ENCODE data around the gene MAP3K21. TPM values are rescaled to one million over a fixed set of nuclear protein-coding genes. Genes with fewer than 3 reads are reported as not detected.
A peak's percentile ranks its signal among the peaks of the same experiment; 100 is the strongest.

The MAP3K21 gene
- total RNA-seq, 1 experiment from 2014 or later: 24.2 TPM

GRCh38 chr1:233406994-233407631, 79.6 kb downstream of the MAP3K21 start:
- TF ChIP-seq CTCF (IDR thresholded peaks at IDR 0.05; ENCODE audit: unreplicated experiment): no peak
- no peak overlapping the region for H3K4me3 Mint-ChIP-seq (ENCODE audit: unreplicated experiment)
- intact Hi-C loops (cut with micrococcal nuclease): no loop called here
- no peaks in the 10 kb centered on the region for H3K36me3 Mint-ChIP-seq (ENCODE audit: insufficient read depth, unreplicated experiment)
- DNase-seq (ENCODE audit: unreplicated experiment): no peak
- H3K9me3 Mint-ChIP-seq (ENCODE audit: unreplicated experiment): peaks cover 20% of the 10 kb centered on the region
- ChIA-PET POLR2A (interaction anchor here (0.7 to 1.2 kb wide), 3 partner anchors 20 to 1028 kb away, joined by 3 read pairs; no protein-coding TSS in a partner anchor), CTCF (interaction anchor here (0.5 to 2.1 kb wide), 8 partner anchors 8 to 704 kb away, joined by 3 to 11 read pairs (median 5); no protein-coding TSS in a partner anchor)
- no peaks in the 10 kb centered on the region for H3K27me3 Mint-ChIP-seq (ENCODE audit: insufficient read depth, unreplicated experiment)
- no TSS peak for BruUV-seq (replicated peaks)
- peaks cover 6% of the 10 kb centered on the region for H3K4me1 Mint-ChIP-seq (ENCODE audit: insufficient read depth, unreplicated experiment)
- no peak overlapping the region for H3K27ac Mint-ChIP-seq (ENCODE audit: low read depth, unreplicated experiment)

GRCh38 chr1:233409540-233409939, 82.0 kb downstream of the MAP3K21 start:
- POLR2A ChIA-PET: interaction anchor here (0.6 to 1.3 kb wide), 2 partner anchors 23 to 1879 kb away, joined by 4 to 5 read pairs; no protein-coding TSS in a partner anchor
- Mint-ChIP-seq H3K36me3 (ENCODE audit: insufficient read depth, unreplicated experiment) (no peaks in the 10 kb centered on the region), H3K27ac (ENCODE audit: low read depth, unreplicated experiment) (no peak overlapping the region), H3K4me1 (ENCODE audit: insufficient read depth, unreplicated experiment) (peaks cover 10% of the 10 kb centered on the region), H3K4me3 (ENCODE audit: unreplicated experiment) (no peak overlapping the region), H3K27me3 (ENCODE audit: insufficient read depth, unreplicated experiment) (no peaks in the 10 kb centered on the region), H3K9me3 (ENCODE audit: unreplicated experiment) (peaks cover 14% of the 10 kb centered on the region)
- CTCF ChIA-PET: interaction anchor here (0.7 to 5.1 kb wide), 7 partner anchors 14 to 555 kb away, joined by 3 to 19 read pairs (median 4); no protein-coding TSS in a partner anchor
- no peak for DNase-seq (ENCODE audit: unreplicated experiment)
- BruUV-seq (replicated peaks): no TSS peak
- intact Hi-C loops (cut with micrococcal nuclease): no loop called here
- TF ChIP-seq CTCF (IDR thresholded peaks at IDR 0.05; ENCODE audit: unreplicated experiment): no peak

- no peaks in the 10 kb centered on the region for H3K27me3 Mint-ChIP-seq (ENCODE audit: insufficient read depth, unreplicated experiment)
Observed at GRCh38 chr1:233410906-233411305, 83.4 kb downstream of the MAP3K21 start.

More at GRCh38 chr1:233410906-233411305, 83.4 kb downstream of the MAP3K21 start:
- Mint-ChIP-seq H3K36me3 (ENCODE audit: insufficient read depth, unreplicated experiment) (no peaks in the 10 kb centered on the region), H3K27ac (ENCODE audit: low read depth, unreplicated experiment) (no peak overlapping the region), H3K4me1 (ENCODE audit: insufficient read depth, unreplicated experiment) (peaks cover 10% of the 10 kb centered on the region), H3K4me3 (ENCODE audit: unreplicated experiment) (no peak overlapping the region), H3K9me3 (ENCODE audit: unreplicated experiment) (peaks cover 14% of the 10 kb centered on the region)
- DNase-seq (ENCODE audit: unreplicated experiment): peak; percentile 73
- POLR2A ChIA-PET: interaction anchor here (0.9 kb wide), 1 partner anchor 10 kb away, joined by 3 read pairs; no protein-coding TSS in a partner anchor
- no peak for TF ChIP-seq CTCF (IDR thresholded peaks at IDR 0.05; ENCODE audit: unreplicated experiment)
- intact Hi-C loops (cut with micrococcal nuclease): no loop called here
- no TSS peak for BruUV-seq (replicated peaks)
- CTCF ChIA-PET: interaction anchor here (0.6 to 5.1 kb wide), 10 partner anchors 15 to 802 kb away, joined by 3 to 19 read pairs (median 4); no protein-coding TSS in a partner anchor

Measured in MCF 10A (cell line).